Putamen (tissue), 1 donor: Measurements from ENCODE around the gene ZNF524.
"Not testable (repeated sequence)": the region's sequence is repeated elsewhere in the genome, so short reads cannot be mapped to it uniquely, and the experiment has no call there.

ENCODE experiments used
- DNase-seq: peaks from one replicate; pipeline ENCODE4 v3.0.0-alpha.2; 2016; ENCODE audit warnings: low spot score

ZNF524 gene, protein sequence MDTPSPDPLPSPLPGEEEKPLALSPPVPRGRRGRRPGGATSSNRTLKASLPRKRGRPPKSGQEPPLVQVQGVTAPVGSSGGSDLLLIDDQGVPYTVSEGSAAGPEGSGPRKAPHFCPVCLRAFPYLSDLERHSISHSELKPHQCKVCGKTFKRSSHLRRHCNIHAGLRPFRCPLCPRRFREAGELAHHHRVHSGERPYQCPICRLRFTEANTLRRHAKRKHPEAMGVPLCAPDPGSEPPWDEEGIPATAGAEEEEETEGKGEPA

DNA sequence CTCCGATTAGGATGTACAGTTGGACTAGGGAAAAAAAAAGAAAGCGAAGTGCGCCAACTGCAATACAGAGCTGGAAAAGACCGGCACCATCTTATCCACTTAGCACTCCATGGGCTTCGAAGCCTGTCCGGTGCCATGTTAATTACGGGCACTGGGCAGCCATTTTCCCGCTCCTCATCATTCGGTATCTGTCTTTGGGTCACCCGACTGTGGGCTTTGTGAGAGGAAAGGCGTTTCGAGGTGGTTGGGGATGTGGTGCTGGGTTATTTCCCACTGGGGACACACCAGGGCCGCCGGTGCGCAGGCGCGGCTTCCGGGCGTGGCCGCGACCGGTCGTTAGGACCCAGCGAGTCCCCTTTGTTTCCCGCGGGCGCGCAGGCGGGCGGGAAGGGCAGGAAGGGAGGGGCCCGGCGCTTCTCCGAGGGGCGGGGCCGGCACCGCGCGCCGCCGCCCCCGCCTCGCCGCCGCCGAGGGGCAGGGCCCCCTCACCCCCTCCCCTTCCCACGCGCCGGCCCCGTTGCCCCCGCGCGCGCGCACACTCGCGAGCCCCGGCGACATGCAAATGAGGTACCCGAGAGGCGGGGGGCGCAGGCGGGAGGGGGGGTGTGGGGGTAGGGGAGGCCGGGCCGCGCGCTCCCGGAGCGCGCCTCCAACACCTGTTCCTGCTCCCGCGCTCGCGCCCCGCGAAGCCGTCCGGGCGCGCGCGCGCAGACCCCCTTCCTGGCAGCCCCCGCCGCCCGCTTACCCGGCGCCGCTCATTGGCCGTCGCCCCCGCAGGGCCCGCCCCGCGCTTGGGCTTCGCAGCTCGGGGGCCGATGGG, at the start of gene ZNF524:
Gene ZNF524, plus strand, starts transcription at position 447 of the 820 bp plus-strand sequence. CDS start 1,825 bp downstream, outside the sequence.
- peak; percentile 93 for DNase-seq

DNA sequence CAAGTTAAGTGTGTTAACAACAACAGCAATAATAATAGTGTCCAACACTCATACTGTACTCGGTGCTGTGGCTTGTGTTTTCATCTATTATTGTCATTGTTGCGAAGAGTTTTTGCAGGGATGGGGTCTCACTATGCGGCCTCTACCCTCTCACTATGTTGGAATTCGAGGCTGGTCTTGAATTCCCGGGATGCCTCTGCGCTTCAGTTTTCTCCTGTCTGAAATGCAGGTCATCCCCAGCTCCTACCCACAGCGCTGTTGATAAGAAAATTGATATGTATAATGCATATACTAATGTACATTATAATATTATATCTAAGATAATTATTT, 49.8 kb upstream of the ZNF524 start:
- no peak for DNase-seq

DNA sequence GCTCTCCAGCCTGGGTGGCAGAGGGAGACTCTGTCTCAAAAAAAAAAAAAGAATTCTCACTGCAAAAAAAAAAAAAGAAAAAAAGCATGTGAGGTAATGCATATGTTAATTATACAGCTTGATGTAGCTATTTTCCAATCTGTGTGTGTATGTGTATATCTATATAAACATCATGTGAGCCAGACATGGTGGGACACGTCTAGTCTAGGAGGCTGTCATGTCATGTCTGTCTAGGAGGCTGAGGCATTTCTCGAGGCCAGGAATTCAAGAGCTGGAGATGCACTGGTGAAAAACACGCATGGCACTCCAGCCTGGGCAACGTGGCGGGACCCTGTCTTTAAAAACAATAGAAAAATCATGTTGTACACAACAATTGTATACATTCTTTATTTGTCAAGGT, 47.9 kb upstream of the ZNF524 start:
- no peak for DNase-seq

DNA sequence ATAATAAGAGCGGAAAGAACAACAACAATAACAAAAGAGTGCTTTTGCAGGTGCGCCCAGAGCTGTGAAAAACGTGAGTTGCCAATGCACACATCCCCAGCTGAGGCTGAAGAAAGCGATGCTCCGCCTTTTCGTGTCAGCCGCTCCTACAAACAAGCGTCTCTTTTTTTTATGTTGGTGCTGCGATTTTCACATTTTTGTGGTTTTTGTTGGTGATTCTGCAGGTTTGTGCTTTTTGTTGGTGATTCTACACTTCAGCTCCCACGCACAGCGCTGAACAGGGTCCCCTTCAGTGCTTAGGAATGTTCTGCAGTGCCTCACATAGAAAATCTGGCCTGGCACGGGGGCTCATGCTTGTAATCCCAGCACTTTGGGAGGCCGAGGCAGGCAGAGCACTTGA, 47.5 kb upstream of the ZNF524 start:
- no peak for DNase-seq

DNA sequence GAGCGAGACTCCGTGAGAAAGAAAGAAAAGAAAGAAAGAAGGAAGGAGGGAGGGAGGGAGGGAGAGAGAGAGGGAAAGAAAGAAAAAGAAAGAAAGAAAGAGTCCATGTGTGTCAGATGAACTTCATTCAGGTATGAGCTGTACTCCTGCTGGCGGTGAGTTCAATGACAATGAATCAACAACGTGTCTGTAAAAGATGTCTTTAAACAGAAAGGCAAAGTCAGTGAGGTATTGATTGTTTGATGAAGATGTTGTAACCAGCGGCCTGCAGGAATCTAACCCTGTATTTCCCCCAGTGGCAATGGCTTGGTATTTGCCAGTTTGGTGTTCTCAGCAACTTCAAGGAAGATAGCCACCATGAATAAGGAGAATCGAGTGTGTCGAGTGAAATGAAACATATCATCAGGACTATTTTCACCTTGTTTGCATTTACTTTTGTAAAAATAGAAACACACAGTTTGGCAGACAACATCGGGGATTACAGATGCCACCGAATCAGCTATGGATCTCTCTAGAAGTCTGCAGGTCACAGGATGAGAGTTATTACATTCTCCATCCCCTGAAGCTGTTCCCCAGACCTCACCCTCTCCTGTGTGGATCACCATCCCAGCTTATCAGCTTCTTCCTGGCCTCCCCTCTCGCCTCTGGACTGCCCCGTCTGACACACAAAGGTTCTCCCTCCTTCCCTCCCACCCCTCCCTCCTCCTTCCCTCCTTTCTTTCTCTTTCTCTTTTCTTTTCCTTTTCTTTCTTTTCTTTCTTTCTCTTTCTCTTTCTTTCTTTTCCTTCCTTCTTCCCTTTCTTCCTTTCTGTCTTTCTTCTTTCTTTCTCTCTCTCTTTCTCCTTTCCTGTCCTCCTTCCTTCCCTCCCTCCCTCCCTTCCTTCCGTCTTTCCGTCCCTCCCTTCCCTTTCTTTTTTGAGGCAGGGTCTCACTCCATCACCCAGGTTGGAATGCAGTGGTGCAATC, 46.6 kb upstream of the ZNF524 start:
- DNase-seq: no peak

DNA sequence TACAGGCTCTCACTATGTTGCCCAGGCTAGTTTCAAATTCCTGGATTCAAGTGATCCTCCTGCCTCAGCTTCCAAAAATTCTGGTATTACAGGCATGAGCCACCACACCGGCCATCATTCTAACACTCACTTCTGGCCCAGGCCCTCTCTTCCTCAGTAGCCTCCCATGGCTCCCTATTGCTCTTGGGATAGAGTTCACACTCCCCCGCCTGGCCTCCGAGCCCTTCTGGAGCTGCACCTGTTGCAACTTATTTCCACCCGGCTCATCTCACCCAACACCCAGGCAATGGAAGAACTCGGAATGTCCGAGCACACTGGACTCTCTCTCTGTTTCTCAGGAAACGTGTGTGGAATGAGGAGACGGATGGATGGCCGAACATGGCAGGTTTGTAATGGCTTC, 45.8 kb upstream of the ZNF524 start:
- no peak for DNase-seq

DNA sequence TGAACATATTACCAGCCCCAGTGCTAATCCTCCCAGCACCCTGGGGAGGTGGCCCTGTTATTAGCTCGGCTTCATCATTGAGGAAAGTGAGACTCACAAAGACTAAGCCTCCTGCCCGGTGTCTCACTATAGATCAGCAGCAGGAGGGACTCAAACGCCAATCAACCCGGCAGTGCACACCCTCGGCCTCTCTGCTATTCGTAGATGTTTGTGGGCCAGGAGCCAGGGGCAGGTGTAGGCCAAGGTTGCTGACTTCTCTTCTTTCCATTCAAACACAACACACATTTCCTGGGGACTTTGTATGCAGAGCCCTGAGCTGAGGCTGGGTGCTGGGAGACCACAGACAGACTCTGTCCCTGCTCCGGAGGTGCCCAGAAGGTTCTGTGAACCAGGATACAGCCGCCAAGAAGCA, 45.3 kb upstream of the ZNF524 start:
- DNase-seq: no peak

DNA sequence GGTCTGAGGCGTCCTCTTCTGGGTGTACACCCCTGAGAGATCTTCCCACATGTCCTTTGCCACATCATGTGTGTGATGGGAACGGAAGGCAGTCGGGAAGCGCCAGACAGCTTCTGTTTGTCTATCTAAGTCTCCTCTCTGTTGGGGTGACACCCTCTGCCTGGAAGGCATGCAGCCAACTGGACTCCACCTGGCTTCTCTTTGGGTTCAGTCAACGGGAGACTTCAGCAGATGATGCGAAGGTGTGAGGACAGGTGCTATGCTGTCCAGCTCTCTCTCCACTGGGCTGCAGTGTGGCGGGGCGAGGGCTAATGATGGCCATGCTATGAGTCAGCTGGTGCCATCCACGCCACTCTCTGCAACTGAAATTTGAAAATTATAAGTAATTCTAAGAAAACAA, 40.4 kb upstream of the ZNF524 start:
- DNase-seq: no peak

DNA sequence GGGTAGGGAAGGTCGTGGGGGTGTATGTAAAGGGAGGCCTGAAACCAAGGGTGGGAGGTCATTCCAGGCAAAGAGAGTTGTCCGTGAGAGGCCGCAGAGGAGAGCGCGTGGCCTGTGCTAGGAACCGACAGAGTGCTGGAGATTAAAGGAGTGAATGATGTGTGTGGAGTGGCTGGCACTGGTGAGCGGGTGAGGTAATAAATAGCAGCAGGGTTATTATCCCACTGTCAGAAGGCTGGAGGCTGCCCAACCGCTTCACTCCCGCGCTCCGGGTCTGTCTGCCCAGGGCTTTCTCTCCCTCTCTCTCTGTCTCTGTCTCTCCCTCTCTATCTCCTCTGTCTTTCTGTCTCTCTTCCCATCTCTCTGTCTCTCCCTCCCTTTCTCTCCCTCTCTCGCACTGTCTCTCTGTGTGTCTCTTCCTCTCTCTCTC, 36.8 kb upstream of the ZNF524 start:
- no peak for DNase-seq

DNA sequence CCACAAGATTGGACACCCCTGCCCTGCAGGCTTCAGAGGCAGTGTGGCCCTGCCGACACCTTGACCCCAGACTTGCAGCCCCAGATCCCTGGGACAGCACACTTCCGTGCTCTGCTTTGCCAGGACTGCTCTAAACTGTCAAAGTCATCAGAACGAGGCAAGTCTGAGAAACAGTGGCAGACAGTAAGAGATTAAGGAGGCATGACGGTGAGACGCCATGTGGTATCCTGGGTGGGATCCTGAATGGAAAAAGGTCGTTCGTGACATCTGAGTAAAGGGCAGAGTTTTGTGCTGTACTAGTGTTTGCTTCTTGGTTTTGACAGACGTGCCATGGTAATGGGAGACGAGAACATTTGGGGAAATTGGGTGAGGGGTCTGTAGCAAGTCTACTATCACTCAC, 33.3 kb upstream of the ZNF524 start:
- DNase-seq: no peak

DNA sequence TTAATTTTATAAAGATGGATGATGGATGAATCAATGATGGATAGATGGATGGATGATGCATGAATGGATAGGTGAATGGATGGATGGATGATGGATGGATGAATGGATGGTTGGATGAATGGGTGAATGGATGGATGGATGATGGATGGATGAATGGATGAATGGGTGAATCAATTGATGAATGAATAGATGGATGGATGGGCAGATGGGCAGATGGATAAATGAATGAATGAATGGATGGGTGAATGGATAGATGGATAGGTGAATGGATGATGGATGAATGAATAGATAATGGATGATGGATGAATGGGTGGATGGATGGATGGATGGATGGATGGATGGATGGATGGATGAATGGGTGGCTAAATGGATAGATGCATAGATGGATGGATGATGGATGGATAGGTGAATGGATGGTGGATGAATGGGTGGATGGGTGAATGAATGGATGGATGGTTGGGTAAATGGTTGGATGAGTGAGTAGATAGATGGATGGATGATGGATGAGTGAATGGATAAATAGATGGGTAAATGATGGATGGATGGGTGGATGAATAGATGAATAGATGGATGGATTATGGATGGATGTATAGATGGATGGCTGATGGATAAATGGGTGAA, 32.3 kb upstream of the ZNF524 start:
- no peak for DNase-seq

DNA sequence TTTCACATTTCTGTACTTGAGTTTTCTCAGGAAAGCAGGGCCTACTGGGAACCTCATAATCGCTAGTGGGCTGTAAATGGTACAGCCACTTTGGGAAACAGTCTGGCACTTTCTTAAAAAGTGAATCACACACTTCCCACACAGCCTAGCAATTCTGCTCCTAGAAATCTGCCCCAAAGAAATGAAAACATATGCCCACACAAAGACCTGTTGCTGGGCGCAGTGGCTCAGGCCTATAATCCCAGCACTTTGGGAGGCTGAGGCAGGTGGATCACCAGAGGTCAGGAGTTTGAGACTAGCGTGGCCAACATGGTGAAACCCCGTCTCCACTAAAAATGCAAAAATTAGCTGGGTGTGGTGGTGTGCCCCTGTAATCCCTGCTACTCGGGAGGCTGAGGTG, 30.6 kb upstream of the ZNF524 start:
- DNase-seq: not testable (repeated sequence)

DNA sequence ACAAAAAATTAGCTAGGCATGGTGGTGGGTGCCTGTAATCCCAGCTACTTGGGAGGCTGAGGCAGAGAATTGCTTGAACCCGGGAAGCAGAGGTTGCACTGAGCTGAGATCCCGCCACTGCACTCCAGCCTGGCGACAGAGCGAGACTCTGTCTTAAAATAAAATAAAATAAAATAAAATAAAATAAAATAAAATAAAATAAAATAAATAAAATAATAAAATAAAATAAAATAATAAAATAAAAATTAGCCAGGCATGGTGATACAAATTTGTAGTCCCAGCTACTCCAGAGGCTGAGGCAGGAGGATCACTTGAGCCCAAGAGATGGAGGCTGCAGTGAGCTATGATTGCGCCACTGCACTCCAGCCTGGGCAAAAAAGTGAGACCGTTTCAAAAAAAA, 26.2 kb upstream of the ZNF524 start:
- DNase-seq: not testable (repeated sequence)

DNA sequence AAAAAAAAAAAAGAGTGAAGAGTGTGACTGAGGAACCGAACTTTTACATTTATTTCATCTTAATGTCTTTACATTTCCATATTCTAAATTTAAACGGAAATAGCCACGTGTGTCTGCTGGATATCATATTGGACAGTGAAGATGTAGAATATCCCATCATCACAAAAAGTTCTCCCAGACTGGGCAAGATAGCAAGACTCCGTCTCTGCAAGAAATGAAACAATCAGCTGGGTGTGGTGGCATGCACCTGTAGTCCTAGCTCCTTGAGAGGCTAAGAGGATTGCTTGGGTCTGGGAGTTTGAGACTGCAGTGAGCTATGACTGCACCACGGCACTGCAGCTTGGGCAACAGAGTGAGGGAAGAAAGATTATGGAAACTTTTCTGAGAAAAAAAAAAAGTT, 23.3 kb upstream of the ZNF524 start:
- DNase-seq: no peak

DNA sequence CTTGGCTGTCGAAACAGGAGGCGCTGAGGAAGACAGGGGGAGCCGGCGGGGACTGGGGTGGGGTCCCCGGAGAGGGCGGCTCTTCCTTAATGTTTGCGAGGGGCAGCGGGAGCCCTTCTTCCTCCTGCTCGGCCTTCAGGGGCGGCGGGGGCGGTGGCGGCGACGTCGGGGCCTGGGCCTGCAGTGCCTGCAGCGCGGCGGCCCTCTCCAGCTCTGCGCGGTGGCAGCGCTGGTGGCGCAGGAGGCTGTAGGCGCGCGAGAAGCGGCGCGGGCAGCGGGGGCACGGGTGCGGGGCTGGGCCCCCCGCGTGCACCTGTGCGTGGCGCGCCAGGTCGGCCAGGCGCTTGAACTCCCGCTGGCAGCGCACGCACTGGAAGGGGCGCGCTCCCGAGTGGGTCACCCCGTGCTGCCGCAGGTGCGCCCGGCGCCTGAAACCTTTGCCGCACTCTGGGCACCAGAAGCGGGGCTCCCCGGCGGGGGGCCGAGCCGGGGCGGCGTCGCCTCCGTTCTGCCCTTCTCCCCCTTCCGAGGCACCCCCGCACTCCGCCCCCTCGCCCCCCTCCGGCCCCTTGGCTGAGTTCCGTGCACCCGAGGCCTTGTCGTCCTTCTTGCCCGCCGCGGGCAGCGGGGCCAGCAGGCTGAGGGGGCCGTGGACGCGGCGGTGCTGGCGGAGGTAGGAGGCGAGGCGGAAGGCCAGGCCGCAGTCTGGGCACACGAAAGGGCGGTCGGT, 21.9 kb upstream of the ZNF524 start:
- DNase-seq: no peak

DNA sequence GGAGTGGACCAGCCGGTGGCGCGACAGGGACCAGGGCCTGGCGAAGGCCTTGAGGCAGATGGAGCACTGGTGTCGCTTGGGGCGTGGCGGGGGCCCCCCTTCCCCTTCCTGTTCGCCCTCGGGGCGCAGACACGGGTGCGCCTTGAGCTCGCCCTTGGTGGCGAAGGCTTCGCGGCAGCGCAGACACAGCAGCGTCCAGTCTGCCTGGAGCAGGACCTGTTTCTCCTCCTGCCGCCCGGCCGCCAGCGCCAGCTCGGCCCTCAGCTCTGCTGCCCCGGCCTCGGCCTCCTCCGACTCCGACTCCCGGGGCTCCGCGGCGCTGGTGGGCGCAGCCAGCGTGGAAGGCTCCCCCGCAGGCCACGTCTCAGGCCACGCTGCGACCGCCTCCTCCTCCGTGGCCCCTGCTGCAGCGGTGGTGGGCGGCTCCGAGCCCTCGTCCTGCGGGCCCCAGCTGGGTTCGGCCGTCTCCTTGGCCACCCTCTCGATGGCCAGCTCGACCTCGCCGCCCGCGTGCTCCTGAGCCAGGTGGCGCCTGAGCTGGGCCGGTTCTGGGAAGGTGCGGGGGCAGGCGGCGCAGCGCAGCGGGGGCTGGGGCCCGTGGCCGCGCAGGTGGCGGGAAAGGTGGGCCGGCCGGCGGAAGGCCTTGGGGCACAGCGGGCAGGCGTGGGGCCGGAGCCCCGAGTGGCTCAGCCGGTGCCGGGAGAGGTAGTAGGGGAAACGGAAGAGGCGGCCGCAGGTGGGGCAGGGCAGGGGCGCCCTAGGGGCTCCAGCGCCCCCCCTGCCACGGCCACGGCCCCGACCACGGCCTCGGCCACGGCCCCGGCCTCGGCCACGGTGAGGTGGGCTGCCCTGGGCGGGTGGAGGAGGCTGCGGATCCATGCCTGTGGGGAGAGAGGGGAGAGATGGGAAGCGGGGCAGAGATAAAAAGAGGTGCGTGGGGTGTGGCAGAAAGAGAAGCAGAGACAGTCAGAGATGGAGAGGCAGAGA, 21.0 kb upstream of the ZNF524 start:
- no peak for DNase-seq

DNA sequence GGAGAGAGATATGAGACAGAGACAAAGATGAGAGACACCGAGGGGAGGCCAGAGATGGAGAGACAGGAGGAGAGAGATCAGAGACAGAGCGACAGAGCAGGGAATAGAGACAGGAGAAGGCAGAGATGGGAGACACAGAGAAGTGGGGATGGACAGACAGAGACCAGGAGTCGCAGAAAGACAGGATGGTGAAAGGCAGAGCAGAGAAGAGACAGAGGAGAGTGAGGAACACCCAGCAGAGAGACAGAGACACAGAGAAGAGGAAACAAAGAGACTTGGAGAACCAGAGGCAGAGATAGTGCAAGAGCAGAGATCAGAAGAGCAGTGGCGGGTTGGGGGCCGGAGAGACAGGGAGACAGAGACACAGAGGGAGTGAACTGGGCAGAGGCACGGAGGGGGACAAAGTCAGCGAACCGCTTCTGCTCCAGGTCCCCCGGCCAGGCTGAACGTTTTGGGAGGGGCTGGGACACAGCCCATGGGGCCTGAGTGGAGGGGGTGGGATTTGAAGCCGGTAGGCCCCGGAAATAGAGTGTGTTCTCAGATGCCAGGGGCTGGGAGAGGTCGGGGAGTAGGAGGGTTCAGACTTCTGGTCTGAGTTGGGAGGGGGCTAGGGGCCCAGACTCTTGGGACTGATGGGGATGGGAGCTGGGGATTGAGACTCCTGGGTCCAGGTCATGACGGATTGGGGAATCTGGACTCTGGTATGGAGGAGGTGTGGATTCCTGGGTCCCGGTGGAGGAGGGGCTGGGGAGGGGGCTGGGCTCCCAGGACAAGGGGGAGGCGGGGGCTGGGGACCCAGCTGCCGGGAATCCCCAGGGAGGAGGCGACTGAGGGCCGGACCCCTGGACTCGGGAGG, 20.1 kb upstream of the ZNF524 start:
- no peak for DNase-seq

DNA sequence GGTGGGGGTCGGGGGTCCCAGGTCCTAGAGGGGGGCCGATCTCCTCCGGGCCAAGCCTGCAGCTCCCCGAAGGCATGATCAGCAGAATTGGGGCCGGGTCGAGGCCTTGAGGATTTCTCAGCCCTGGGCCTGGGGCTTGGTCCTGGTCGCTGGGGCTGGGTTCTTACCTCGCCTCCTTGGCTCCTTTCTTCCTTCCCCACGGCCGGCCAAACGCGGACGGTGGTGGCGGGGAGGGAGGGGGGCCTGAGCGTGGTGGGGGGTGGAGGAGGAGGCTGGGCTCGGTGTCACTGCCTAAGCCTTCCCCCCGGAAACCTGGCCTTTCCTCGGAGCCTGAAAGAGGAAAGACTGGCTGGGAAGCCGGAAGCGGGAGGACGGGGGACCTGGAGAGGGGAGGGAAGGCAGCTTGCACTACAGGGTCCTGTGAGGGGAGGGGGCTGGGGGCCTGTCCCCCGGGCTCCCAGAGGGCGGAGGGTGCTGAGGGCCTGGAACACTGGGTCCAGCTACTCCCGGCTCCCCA, 19.4 kb upstream of the ZNF524 start, which contains the start of gene ZNF579:
Gene ZNF579, minus strand, starts transcription at position 221 of the 517 bp plus-strand sequence. CDS start 1,209 bp downstream, outside the sequence.
- peak; percentile 88 for DNase-seq
